Gastrocnemius medialis (tissue), 4 donors: Measurements from ENCODE around the gene SLCO4A1. TPM values are rescaled to one million over a fixed set of nuclear protein-coding genes. Genes with fewer than 3 reads are reported as not detected.

ENCODE experiments used
- ATAC-seq, 2 donors: fragments of 150-250 bp; one replicate each; pipeline ENCODE4 v1.9.1; 2016
- DNase-seq, 2 donors: peaks; one replicate each; pipeline ENCODE4 v3.0.0-alpha.2; 2019
- H3K27ac ChIP-seq, 4 donors: fragments of 200-600 bp; sonication (generic); 1 replicate in 1 of 4; 2 replicates in 3 of 4; pipeline ENCODE4 v1.5.1; 2016 to 2018; ENCODE audit warnings: mild to moderate bottlenecking in 2 of 4, moderate library complexity in 1 of 4
- H3K27me3 ChIP-seq, 3 donors: fragments of 200-600 bp; sonication (generic) in 2 of 3; 1 replicate in 1 of 3; 2 replicates in 2 of 3; pipeline versions ENCODE4 v1.5.1 to v1.6.0; 2016 to 2019; ENCODE audit warnings: mild to moderate bottlenecking in 1 of 3, moderate library complexity in 1 of 3
- H3K36me3 ChIP-seq, 2 donors: fragments of 200-600 bp; sonication (generic) in 1 of 2; one replicate each; pipeline ENCODE4 v1.5.1; 2017 to 2018
- H3K4me1 ChIP-seq, 2 donors: fragments of 200-600 bp; sonication (generic) in 1 of 2; one replicate each; pipeline ENCODE4 v1.5.1; 2016 to 2017; ENCODE audit warnings: mild to moderate bottlenecking in 2 of 2
- H3K4me3 ChIP-seq, 4 donors: fragments of 200-600 bp; sonication (generic) in 3 of 4; 1 replicate in 1 of 4; 2 replicates in 3 of 4; pipeline ENCODE4 v1.5.1; 2016 to 2019; ENCODE audit warnings: mild to moderate bottlenecking in 2 of 4
- H3K9me3 ChIP-seq, 3 donors: fragments of 200-600 bp; sonication (generic) in 2 of 3; 1 replicate in 1 of 3; 2 replicates in 2 of 3; pipeline ENCODE4 v1.5.1; 2016 to 2019
- POLR2A ChIP-seq, 2 donors: fragments of 450-650 bp; IDR thresholded peaks; one replicate each; pipeline ENCODE4 v1.6.1; 2017; ENCODE audit warnings: antibody characterized with exemption in 2 of 2, mild to moderate bottlenecking in 2 of 2, moderate library complexity in 2 of 2
- in situ Hi-C, 4 donors: fragments of 200-750 bp; cut with MboI; loops; one replicate each; pipeline versions ENCODE4 v1.15.0 to v1.8.0; 2017; ENCODE audit warnings: low sequenced_read_pairs in 4 of 4
- intact Hi-C: fragments of 100-400 bp; cut with DNase I; formaldehyde crosslinking; loops from one replicate; pipeline ENCODE4 v1.15.1; 2023; ENCODE audit warnings: low total_unique reads
- total RNA-seq, 4 donors: library from RNA; depleted of rRNA; stranded (reverse); fragments of >200 nt; gene quantifications; one replicate each; pipeline versions ENCODE4 v1.1.0 to v1.2.3, GENCODE V29; 2016
- TF ChIP-seq, protein P1 (sequence below), 5 experiments: fragments of 450-650 bp in 3 of 5; fragments of 200-600 bp in 2 of 5; sonication (generic) in 2 of 5; IDR thresholded peaks in 4 of 5; conservative IDR thresholded peaks in 1 of 5; 1 replicate in 4 of 5; 2 replicates in 1 of 5; pipeline ENCODE4 v1.5.1; 2016 to 2019; ENCODE audit warnings: antibody characterized with exemption in 5 of 5, mild to moderate bottlenecking in 3 of 5, moderate library complexity in 3 of 5

Gene SLCO4A1
- total RNA-seq, 4 donors from 2014 or later, result 20.4 to 26.9 (median 21.8) TPM

DNA sequence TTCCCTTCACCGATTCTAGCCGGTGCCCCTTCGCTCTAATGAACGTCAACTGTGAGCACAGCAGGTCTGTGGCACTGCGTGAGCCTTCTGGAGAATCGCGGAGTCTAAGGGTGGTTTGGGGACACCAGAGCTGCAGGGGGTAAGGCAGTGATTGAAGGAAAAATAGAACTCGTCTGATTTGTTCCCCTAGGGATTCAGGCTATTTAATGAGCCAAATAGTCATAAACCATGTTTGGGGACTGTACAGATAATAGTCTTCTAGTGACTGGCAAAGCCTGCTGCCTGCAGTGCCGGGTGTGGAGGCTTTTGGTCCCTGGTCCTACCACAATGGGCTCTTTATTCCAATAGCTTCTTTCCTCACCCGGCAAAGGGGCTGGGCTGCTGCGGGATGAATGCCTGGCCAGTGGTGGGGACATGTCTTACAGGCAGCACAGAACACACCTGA, 55.2 kb downstream of the SLCO4A1 start:
- H3K27me3 ChIP-seq, result peaks cover 9 to 18% (median 11%) of the 10 kb centered on the region in 3 donors
- in situ Hi-C loops, result no loop called here
- H3K27ac ChIP-seq, result no peak overlapping the region

DNA sequence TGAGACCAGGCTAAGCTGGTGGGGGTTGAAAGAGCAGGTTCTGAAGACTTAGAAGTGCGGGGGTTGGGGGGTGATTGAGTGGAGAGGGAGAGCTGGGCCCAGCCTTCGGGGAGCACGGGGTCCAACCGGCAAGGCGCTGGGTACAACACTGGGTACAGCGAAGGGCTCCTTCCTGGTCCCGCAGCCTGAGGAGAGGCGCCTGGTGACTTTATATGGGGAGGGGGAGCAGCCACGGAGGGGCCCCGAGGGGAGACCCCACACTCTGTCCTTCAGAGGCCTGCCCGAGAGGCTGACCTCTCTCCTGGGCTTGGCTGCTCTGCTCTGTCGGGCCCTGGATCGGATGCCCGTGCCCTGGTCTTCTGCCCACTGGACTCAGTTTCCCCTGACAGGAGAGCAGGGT, 55.9 kb downstream of the SLCO4A1 start:
- intact Hi-C loops (no loop called here), in situ Hi-C loops (no loop called here)
- Histone ChIP-seq H3K36me3 (no peaks in the 10 kb centered on the region), H3K4me3 (no peak overlapping the region), H3K27ac (no peak overlapping the region), H3K9me3 (no peaks in the 10 kb centered on the region), H3K4me1 (no peaks in the 10 kb centered on the region), H3K27me3 (peaks cover 11 to 22% (median 13%) of the 10 kb centered on the region in 3 donors)
- TF ChIP-seq, protein P1, sequence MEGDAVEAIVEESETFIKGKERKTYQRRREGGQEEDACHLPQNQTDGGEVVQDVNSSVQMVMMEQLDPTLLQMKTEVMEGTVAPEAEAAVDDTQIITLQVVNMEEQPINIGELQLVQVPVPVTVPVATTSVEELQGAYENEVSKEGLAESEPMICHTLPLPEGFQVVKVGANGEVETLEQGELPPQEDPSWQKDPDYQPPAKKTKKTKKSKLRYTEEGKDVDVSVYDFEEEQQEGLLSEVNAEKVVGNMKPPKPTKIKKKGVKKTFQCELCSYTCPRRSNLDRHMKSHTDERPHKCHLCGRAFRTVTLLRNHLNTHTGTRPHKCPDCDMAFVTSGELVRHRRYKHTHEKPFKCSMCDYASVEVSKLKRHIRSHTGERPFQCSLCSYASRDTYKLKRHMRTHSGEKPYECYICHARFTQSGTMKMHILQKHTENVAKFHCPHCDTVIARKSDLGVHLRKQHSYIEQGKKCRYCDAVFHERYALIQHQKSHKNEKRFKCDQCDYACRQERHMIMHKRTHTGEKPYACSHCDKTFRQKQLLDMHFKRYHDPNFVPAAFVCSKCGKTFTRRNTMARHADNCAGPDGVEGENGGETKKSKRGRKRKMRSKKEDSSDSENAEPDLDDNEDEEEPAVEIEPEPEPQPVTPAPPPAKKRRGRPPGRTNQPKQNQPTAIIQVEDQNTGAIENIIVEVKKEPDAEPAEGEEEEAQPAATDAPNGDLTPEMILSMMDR (IDR thresholded peaks at IDR 0.05 in 4 of 5, conservative IDR thresholded peaks at IDR 0.05 in 1 of 5), result no peak
- no peak for TF ChIP-seq POLR2A (IDR thresholded peaks at IDR 0.05)
- ATAC-seq, result no peak
- no peak for DNase-seq

More for the DNA sequence above, 55.2 kb downstream of the SLCO4A1 start:
- DNase-seq, result no peak
- H3K9me3 ChIP-seq, result no peaks in the 10 kb centered on the region
- H3K4me3 ChIP-seq, result no peak overlapping the region
- H3K4me1 ChIP-seq, result no peaks in the 10 kb centered on the region
- H3K36me3 ChIP-seq, result no peaks in the 10 kb centered on the region
- ATAC-seq, result no peak
- no peak for TF ChIP-seq POLR2A (IDR thresholded peaks at IDR 0.05)
- TF ChIP-seq, protein P1 (IDR thresholded peaks at IDR 0.05 in 4 of 5, conservative IDR thresholded peaks at IDR 0.05 in 1 of 5), result no peak
- intact Hi-C loops, result no loop called here

DNA sequence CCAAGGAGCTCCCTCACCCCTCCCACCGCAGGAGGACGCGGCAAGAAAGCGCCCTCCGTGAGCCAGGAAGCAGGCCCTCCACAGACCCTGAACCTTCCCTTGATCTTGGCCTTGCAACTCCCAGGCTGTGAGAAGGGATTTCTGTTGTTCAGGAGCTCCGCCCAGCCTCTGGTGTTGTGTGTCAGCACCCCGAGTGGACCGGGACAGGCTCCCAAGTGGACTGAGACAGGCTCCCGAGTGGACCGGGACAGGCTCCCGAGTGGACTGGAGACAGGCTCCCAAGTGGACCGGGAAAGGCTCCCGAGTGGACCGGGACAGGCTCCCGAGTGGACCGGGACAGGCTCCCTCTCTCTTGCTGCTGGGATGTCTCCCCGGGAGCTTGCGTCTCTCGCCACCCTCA, 57.0 kb downstream of the SLCO4A1 start:
- peaks cover 8 to 17% (median 13%) of the 10 kb centered on the region in 3 donors for H3K27me3 ChIP-seq
- in situ Hi-C loops, result no loop called here
- no peak for TF ChIP-seq POLR2A (IDR thresholded peaks at IDR 0.05)
- TF ChIP-seq, protein P1 (IDR thresholded peaks at IDR 0.05 in 4 of 5, conservative IDR thresholded peaks at IDR 0.05 in 1 of 5), result no peak
- intact Hi-C loops, result no loop called here
- ATAC-seq, result no peak
- H3K4me1 ChIP-seq, result no peaks in the 10 kb centered on the region
- H3K9me3 ChIP-seq, result no peaks in the 10 kb centered on the region
- no peaks in the 10 kb centered on the region for H3K36me3 ChIP-seq
- H3K27ac ChIP-seq, result no peak overlapping the region
- no peak overlapping the region for H3K4me3 ChIP-seq
- no peak for DNase-seq

- ATAC-seq, result no peak
- intact Hi-C loops, result no loop called here
- Histone ChIP-seq H3K9me3 (no peaks in the 10 kb centered on the region), H3K4me3 (no peak overlapping the region), H3K27me3 (peaks cover 7 to 17% (median 10%) of the 10 kb centered on the region in 3 donors), H3K4me1 (no peaks in the 10 kb centered on the region), H3K36me3 (no peaks in the 10 kb centered on the region), H3K27ac (no peak overlapping the region)
- TF ChIP-seq POLR2A (IDR thresholded peaks at IDR 0.05), result no peak
- TF ChIP-seq, protein P1 (IDR thresholded peaks at IDR 0.05 in 4 of 5, conservative IDR thresholded peaks at IDR 0.05 in 1 of 5), result no peak
- no peak for DNase-seq
- in situ Hi-C loops, result no loop called here
Measured at GRCh38 chr20:62699741-62700140, 57.4 kb downstream of the SLCO4A1 start.
